HG02938 (cell line): ENCODE measurements around the gene HECW1.

ENCODE experiments used
- ATAC-seq: cut with Tn5 transposase; IDR thresholded peaks from one replicate; pipeline ENCODE4 v1.9.1; 2021; ENCODE audit warnings: mild to moderate bottlenecking, moderate library complexity; ENCODE audit not compliant: unreplicated experiment

HECW1 gene

DNA sequence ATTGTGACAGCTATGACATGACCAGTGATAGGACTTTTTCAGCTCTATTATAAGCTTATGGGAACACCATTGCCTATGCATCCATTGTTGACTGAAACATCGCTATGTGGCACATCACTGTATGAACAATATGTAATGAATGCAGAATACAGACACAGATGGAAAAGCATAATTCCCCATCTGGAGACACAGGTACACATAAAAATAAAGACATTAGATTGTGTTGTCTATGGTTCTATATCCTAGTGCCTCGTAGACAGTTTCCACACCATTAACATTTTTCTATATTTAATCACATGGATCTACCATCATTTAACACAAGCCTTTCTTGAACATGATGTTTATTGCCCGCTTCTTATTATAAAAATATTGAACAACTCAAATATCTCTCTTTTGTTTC is 374.2 kb downstream of the HECW1 start:
- ATAC-seq, result no peak

DNA sequence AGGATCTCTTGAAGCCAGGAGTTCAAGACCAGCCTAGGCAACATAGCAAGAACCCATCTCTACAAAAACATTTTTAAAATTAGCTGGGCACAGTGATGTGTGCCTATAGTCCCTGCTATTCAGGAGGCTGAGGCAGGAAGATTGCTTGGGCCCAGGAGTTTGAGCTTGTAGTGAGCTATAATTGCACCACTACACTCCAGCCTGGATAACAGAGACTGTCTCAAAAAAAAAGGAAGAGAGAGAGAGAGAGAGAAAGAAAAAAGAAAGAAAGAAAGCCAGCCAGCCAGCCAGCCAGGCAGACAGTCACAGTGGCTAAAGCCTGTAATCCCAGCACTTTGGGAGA is 375.3 kb downstream of the HECW1 start:
- no peak for ATAC-seq

DNA sequence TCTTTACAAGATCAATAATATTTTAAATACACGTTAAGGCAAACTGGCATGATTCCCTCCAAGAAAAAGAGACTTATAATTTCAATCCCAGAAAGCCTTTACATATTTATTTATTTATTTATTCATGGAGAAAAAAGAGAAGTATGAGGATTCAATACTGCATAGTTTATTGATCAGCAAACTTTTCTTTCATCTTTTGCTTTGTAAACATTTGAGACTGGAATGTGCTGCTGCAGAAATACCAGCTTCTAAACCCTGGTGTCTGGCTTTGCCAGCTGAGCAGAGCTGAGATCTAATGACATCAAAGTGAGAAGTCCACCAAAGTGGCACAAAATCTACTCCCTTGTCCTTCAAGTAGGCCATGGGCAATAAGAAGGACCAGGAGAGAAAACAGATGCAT is 376.8 kb downstream of the HECW1 start:
- ATAC-seq, result no peak

DNA sequence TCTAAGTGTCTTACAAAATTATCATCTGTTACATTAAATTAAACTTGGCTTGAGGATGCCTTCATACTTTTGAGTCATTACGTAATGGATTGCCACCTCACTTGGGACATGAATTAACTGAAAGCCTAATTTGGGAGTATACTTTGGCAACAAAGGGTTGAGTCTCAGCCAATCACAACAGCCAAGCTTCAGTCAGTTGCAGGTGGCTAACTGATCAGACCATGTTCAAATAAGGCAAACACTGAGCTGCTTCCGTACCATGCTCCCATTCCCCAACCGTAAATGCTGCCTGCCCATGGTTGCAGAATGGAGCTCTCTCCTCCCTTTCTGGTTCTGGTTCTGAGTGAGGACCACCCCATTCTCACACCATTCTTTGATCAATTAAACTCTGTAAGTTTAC is 377.6 kb downstream of the HECW1 start:
- no peak for ATAC-seq

DNA sequence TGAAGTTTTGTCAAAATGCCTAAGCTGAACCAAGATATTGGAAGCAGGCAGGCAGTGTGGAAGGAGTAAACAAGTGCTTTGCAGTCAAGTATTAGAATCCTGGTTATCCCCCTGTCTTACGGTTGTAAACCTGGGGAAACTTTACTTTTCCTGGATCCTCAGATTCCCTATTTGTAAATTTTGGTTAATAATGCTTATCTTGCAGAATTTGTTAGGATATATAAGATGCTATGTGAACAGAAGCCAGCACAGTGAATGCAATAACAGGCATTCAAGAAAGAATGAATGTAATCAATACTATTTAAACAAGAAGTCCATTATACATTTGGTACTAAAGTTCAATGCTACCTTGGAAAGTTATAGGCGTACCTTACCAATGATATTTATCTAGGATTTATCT is 378.7 kb downstream of the HECW1 start:
- ATAC-seq, result no peak

DNA sequence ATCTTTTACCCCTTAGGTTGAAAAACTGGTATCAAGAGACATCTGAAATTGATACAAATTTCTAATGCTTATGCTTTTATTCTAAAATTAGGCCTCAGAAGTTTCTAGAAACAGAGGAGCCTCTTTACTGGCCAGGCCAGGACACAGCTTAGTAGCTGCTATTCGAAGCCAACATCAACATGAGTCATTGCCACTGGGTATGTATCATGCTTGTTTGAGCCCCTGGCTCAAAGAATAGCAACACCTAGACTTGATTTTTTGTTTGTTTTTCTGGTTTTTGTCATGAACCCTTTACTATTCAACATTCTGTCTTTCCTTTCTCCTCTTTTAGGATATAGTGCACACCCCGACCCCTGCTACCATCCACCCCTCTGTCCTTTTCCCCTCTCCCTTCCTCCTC is 379.5 kb downstream of the HECW1 start:
- ATAC-seq, result no peak

DNA sequence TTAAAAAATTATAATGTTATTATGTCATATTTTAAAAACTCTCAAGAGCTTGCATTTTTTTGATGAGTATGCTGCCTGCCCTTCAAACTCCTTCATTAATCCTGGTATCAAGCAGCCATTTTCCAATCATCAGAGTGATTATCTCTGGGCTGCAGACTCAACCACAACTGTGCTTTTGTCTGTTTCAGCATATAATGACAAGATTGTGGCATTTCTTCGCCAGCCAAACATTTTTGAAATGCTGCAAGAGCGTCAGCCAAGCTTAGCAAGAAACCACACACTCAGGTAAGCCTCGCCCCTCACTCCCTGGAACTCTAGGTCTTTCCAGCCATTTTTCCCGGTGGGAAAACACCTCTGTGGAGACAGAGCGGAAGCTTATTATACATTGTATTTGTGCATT is 380.4 kb downstream of the HECW1 start:
- ATAC-seq, result no peak

DNA sequence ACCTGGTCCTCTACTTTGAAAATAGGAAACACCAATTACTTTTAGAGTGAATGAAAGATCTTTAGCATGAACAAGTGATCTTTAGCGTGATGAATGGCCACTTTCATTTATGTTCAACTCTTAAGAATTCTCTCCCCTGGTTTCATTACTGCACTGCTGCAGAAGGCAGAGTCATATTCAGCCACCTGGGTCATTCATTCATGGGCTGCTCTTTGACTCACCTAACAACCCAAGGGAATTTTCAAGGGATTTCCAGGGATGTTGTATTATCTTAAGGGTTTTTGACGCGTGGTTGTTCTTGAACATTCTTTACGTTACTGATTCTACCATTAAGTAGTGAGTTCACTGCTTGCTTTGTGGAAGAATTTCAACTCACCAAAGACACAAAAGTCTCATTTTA is 383.1 kb downstream of the HECW1 start:
- peak; percentile 76 for ATAC-seq

DNA sequence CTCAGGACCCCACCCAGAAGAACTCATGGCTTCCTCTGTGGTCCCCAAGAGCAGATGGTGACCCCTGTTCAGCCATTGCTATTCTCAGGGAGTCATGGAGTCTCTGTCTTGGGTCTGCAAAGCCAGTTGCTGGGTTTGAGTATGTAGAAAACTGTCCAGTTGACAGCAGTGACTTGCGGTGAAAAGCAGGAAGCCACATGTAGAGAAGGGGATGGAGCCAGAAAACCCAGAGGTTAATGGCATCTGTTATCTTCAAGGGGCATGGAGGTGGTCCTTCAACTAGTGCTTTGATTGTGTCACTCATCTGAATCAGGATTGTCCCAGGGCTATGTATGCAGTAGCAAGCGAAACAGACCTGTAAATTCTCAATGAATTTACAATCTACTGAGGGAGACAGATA is 384.1 kb downstream of the HECW1 start:
- ATAC-seq, result no peak

DNA sequence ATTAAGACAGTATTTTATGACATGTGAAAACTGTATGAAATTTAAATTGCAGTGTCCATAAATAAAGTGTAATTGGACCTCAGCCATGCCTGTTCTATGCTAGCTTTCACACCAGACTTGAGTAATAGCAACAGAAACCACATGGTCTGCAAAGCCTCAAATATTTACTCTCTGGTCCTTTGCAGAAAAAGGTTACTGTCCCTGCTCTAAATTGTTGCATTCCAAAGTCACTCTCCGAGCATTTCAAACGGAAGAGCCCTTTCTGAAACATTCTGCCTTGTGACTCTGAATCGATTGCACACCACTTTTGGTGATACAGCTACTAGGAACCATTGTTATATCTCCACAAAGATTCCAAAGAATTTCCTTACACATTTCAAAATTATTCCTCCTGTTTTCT is 389.4 kb downstream of the HECW1 start:
- ATAC-seq, result no peak

DNA sequence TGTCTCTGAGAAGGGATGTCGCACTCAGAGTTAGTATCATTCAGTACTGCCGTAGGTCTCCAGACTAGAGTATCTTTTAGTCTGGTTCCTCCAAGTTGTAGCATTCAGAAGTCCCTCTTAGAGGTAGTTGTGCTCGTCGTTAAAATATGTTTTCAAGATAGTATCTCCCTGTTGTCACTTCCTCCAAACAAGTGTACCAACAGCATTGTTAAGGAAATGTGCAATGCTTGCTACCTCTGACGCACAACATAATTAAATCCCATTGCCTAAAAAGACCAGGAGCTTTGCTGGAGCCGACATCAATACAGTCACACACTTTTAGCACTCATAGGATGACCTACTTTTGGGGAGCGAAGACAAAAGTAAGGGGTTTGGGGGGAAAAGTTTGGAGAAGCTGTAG is 390.5 kb downstream of the HECW1 start:
- ATAC-seq, result no peak

DNA sequence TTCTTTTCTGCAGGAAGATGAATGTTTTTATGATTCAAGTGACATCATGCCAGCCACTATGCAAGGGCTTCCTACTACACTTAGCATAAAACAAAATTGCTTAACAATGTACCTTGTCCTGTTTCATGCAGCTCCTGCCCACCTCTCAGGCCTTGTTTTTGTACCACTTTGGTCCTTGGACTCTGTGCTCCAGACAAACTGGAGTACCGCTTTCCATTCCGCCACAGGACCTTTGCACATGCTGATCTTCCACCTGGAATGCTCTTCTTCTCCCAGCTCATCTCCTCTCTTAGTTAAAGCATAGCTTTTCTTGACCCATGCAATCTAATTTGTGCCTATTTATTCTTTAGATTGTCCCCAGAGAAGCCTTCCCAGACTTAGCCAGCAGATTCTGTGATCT is 393.0 kb downstream of the HECW1 start:
- no peak for ATAC-seq

DNA sequence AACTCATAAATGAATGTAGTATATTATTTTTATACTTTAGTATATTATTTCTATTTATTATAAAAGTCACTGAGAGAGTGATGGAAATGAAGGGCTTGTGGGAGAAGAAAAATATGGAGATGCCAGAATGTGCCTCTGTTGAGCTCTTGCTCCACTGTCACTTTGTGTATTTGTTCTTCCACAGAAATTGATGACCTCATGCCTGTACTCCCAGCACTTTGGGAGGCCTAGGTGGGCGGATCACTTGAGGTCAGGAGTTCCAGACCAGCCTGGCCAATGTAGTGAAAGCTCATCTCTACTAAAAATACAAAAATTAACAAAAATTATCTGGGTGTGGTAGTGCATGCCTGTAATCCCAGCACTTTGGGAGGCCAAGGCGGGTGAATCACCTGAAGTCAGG is 394.0 kb downstream of the HECW1 start:
- ATAC-seq, result no peak

DNA sequence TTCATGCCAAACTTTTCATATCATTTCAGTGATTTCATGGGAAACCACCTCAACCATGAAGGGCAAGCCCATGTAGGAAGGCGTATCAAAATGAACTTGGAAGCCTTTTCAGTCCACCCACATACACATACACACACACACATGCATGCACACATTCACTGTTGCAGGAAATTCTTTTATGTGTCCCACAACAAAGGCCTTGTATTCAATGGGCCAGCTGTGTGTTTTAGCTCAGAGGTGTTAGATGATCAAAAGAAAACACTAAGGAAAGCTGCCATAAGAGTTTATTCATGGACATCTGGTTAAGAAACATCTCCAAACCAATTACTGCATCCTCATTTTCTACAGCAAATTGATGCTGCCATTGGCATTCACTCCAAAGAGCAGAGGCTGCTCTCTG is 396.0 kb downstream of the HECW1 start:
- no peak for ATAC-seq

DNA sequence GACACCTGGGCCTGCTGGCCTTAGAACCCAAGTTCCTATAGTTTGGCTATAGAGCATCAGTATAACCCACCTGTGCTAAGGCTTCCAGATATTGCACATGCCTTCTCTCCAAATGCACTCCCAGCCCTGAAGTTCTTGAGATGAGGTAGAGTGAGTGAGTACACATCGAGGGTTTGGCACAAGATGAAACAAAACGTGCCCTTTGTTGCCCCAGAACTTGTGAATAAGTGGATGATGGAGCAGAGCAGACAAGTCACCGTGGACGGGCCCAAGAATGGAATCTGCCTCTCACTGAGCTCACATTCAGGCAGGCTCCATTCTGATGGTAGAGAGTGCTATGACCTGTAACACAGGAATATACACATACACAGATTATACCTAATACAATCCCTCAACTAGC is 397.5 kb downstream of the HECW1 start:
- ATAC-seq, result no peak

DNA sequence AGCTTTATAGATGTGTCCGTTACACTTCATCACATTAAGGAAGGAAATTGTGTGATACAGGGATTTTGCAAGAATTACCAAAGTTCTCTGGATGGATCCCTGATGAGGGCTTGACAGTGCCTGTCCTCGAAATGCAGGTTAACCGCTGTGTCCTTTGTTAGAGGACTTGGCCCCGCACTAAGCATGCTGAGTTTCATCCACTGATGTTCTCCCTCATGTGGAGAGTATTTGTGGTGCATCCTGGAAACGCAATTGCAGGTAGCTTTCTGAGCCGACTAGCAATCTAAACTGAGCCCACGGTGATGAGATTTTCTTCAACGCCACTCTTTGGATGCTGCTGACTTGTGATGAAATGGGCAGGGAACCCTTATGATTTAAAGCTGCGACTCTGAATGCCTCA is 398.6 kb downstream of the HECW1 start:
- no peak for ATAC-seq

DNA sequence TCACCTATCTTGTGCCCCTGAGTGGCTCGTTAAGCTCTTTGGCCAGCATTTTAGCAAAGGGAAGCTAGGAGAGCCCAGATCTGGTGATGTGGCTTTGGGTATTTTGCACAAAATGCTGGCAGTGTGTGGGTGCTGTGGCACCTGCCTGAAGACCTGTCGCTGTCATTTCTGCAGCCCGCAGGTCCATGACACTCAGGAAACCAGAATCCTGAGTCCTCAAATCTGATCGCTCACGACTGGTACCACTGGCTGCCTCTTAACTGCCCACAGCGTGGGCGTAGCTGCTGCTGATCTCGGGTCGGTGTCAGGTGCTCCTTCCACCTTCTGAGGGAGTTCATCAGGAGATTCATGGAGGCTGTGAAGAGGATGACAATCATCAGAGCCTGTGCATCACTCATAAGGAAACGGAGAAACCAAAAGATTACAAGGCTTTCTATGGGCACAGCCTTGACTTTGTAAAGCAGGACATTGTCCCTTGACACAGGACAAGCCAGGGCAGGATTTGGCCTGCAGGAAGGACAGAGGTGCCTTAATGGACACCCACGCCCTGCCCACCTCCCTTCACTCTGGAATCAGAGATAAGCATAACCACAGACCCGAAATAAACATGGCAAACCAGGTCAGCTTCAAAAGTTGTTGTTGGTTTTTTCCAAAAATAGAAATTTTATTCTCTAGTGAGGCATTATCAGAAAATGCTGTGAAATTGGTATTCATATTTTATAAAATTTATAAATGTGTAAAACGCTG is 399.5 kb downstream of the HECW1 start:
- no peak for ATAC-seq

DNA sequence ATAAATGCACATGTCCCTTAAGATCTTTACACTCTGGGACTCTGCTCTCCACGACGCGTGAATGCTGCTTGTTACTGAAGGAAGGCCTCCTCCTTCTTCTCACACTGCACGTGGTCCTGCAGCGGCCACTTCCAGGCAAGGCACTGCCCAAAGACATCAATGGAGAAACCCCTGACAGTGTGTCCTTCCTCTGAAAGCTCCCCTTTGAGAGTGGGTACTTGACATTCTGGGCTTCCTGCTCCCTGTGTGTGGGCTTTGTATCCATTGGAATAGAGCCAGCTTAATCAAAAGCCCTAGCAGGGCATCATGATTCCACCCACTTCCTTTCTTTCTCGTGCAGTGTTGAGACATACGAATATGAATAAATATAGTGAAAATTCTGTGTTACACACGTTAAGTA is 400.8 kb downstream of the HECW1 start:
- ATAC-seq, result no peak

DNA sequence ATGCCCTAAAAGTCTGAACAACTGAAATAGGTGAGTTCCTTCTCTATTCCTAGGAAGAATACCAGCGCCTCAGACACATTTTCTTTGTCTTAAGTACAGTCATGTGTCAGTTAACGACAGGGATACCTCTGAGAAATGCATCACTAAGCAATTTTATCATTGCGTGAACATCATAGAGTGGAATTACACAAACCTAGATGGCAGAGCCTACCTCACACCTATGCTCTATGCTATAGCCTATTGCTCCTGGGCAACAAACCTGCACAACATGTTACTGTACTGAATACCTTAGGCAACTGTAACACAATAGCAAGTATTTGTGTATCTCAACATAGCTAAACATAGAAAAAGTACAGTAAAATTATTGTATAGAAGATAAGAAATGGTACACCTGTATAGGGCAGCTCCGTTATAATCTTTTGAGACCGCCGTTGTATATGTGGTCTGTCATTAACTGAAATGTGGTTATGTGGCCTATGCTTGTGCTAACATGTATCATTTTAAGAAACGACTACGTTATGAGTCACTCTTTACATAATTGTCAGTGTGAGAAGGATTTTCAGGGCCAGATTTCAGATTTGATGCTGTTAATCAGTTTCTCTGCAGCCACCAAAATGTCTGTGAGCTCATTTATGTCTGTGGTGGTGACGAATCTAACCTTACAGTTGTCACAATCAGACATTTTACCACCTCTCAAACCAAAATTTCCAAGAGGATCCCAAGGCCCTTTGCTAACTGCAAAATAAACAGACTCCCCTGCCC is 404.3 kb downstream of the HECW1 start:
- ATAC-seq, result no peak

DNA sequence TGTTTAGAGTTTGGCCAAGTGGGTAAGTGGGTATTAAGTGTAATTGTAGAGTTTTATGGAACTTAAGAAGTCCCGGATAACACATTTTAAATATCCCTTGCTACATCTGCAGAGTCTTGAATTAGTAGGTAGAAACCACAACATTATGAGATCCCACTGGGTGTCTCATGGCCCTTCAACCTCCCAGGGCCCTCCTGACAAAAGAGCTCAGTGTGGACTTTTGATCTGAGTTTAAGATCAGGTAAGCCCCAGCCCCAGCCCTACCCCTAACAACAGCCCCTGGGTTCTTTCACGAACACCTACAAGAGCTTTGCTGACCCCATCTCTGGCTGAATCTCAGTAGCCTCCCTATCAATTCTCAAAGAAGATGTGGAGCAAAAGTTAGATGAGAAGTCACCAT is 405.0 kb downstream of the HECW1 start:
- no peak for ATAC-seq

DNA sequence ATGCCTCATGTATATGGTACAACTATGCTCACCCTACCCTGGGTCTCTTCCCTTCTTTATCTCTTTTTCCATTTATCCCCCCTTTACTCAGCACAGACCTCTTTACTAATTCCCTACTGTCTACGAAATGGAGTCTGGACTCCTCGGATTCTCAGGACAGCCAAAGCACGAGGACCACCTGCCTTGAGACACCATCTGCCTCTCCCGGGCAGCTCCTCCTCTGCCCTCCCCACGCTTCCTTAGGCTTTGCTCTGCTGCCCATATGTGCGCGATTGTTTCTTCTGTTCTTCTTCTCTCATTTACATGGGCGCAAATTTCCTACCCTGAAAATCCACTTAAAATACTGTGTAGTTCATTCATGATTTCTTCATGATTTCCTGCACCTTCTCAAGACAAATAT is 407.8 kb downstream of the HECW1 start:
- ATAC-seq, result no peak

DNA sequence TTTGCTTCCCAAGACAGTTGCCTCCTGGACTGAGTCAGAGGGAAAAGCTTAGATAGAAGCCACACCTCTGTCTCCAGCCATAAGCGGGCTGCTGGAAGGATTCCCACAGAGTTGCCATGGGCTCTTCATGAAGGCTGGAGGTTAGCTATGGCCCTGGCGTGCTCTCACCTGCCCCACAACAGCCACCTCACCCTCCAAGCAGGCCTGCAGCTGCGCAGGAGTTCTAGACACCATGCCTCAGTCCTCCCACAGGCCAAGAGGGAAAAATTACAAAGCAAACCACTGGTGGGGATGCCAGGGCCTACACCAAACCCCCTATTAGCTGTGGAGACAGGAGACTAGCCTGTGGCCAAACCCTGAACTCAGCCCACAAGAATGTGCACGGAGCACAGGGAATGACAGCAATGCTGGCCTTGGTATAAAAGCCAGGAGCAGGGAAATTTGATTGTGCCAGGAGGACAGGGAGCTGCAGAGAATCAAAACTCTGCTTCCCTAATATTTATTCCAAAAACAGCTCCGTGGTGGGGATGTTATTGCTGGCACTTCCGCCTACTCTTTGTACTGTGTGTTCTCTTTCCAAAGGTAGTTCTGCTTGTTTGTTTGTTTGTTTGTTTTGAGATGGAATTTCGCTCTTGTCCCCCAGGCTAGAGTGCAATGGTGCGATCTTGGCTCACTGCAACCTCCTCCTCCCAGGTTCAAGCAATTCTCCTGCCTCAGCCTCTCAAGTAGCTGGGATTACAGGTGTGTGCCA is 410.1 kb downstream of the HECW1 start:
- ATAC-seq, result no peak
